IPS-18c (cell line): ENCODE results near the gene KRT84.
"Not testable (repeated sequence)": the region's sequence is repeated elsewhere in the genome, so short reads cannot be mapped to it uniquely, and the experiment has no call there.

Source experiments
- H3K4me3 ChIP-seq: 2 replicates; pipeline ENCODE4 v1.7.0; 2013; ENCODE audit warnings: low read depth, mild to moderate bottlenecking, low read length, moderate library complexity; ENCODE audit not compliant: insufficient read depth
- H3K9me3 ChIP-seq: one replicate; pipeline ENCODE4 v1.6.1; 2013; ENCODE audit warnings: mild to moderate bottlenecking, low read length, moderate library complexity; ENCODE audit not compliant: control insufficient read depth, insufficient read depth

KRT84 gene

DNA sequence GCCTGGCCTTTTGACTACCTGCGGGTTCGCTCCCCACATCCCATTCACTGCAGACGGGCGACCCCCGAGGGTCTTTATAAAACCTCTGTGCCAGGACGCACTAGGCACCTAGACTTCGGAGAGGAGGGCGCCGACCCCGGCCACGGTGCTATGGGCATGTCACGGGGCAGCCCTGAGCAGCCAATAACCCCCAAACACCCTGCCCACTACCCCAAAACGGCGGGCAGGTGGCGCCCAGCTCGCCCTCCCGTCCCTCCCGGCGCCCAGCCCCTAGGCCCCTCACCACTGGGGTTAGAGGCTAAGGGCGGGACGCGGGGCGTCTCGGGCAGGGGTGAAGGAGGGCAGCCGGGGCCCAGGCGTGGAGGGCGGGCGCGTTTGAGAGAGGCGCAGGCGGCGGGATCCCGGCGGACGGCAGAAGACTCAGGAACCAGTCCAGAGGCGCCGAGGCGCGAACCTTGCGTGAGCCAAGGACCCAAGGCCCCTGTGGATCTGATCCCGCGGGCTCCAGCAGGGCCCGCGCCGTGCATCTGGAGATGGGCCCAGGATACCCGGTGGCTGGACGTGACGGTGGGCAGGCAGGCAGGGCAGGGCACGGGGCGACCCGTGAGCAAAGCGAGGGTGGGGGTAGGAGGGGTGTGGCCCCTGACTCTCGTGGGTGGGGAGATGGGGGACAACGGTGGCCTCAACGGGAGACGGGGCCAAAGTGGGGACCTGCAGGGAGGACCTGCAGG is 29.3 kb downstream of the KRT84 start:
- no peak overlapping the region for H3K4me3 ChIP-seq

DNA sequence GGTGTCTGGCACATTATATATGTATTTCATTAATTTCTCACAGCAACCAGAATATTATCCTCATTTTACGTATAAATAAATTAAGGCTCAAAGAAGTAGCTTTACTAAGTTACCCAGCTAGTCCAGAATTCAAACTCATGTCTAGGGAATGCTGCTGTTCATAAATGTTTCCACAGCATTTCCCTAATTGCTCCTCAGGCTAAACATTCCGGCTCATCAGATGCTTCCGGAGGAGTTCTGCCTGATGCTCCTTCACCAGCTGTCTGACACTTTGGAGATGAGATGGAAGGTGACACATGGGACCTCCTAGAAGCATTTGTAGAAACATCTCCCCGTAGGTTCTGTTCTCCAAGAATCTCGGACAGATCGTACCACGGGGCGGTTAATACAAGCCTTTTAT is 30.3 kb downstream of the KRT84 start:
- H3K4me3 ChIP-seq: no peak overlapping the region
- no peaks in the 10 kb centered on the region for H3K9me3 ChIP-seq

More for the DNA sequence above, 29.3 kb downstream of the KRT84 start:
- no peaks in the 10 kb centered on the region for H3K9me3 ChIP-seq

DNA sequence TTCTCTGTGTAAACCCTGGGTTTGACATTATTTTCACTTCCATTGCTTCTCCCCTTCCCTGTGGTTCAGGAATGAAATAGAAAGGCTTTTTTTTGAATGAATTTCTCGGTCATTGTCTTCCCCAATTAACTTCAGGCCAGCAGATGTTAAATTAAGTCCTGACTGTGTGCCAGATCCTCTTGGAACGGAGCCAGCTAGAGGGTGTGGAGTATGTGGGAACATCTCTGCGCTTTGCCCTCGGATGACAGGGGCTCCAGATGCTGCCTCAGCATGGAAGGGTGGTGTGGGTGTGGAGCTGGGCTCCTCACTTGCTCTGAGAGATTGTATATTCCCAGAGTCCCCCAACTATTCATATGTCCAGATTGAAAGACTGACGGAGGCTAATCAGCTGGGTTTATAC is 31.3 kb downstream of the KRT84 start:
- Histone ChIP-seq H3K4me3 (no peak overlapping the region), H3K9me3 (no peaks in the 10 kb centered on the region)

DNA sequence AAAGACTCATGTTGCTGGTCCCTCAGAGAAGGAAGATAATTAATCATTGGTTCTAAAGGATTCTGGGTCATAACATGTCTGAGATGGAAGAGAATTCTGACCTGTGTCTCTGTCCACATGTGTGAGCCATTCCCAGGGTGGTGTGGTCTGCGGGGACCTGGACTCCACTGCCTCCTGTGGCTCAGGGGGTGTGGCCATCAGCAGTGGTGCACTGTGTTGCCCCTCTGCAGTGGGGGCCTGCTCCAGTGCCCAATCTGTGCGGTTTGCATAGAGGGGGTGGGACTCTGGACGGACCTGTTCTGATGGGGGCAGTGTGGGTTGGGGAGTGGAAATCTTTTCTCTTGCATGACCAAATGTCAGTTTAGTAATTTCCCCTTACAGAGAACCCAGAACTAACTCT is 31.7 kb downstream of the KRT84 start:
- Histone ChIP-seq H3K9me3 (no peaks in the 10 kb centered on the region), H3K4me3 (no peak overlapping the region)

DNA sequence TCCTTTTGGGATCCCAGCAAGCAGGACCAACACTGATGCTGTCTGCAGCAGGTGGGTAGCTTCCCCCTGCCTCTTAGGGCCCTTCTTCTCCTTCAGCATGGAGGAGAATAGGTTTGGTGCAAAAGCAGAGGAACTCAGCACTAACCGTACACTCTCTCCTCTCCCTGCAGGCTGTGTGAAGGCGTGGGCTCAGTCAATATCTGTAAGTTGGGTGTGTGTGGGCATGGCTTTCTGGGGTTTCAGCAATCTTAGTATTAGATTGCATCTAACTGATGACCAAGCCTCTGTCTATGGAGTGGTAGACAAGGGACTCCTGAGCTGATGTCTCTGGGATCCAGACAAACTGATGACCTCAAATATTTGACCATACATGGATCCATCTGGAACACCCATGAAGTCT is 32.5 kb downstream of the KRT84 start:
- no peak overlapping the region for H3K4me3 ChIP-seq
- H3K9me3 ChIP-seq: no peaks in the 10 kb centered on the region

DNA sequence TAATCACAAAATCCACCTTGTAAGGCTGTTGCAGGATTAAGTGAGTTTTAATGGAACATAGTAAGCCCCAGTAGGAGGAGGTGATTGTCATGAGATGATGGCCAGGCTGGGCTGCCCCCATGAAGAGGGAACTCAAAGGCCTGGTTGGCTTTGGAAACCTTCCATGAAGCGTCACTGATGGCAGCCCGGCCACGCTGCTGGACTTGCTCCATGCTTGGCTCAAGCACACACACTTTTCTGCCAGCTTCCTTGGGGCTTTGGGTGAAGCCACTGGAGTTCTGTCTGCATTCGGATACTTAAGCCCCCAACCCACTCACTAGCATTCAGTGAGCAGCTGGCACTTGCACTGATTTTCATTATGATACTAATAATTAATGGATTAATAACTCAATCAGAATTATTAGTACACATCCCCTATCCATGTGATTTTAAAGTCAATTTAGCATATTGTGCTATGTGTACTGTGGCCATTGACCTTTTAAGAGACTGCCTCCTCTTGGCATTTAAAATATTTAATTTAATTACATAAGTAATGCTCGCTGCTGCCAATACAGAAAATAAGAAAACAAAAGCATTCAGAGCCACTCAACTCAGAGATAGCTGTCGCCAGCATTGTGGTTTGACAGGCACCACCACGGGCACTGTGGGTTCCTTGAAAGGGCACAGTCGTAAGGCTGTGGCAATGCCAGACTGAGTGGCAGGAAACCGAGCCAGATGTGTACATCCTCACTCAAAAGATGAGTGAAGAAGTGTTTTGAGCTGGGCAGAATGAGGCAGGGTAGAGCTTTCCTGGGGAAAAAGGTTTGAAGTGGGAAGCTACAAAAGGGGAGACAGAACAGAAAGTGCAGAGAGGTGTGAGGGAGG is 34.0 kb downstream of the KRT84 start:
- H3K4me3 ChIP-seq: no peak overlapping the region
- no peaks in the 10 kb centered on the region for H3K9me3 ChIP-seq

DNA sequence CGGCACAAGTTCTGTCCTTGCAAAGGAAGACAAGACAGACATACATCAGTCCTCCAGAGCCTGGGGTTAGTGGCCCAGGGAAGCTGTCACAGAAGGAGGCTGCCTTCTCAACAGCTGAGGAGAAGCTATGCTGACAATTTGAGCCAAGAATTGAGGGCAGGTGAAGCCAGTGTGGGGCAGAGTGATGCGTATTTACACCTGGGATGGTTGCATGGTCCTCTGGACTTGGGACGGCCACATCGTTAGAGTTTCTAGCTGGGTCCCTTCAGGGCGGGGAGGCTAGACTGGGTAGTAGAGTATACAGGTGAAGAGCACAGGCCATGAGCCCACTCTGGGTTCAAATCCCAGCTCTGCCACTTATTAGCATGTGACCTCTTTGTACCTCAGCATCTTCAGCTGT is 34.7 kb downstream of the KRT84 start:
- no peaks in the 10 kb centered on the region for H3K9me3 ChIP-seq
- H3K4me3 ChIP-seq: no peak overlapping the region

DNA sequence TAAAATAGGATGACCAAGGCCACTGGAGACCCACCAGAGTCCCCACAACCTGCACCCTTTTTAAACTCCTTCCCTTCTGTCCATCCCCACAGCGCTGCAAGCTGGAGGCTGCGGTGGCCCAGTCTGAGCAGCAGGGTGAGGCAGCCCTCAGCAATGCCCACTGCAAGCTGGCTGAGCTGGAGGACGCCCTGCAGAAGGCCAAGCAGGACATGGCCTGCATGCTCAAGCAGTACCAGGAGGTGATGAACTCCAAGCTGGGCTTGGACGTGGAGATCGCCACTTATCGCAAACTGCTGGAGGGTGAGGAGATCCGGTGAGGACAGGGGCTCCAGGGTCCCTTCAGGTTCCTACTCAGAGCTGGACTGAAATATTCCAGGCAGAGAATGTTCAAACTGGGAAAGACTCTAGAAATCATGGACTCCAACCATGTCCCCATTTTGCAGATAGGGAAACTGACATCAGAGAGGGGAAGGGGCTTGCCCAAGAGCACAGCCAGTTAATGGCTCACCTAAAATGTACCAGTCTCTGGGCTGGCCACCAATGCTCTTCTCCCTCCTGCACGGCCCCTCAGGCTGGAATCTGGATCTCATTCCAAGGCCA is 35.3 kb downstream of the KRT84 start:
- Histone ChIP-seq H3K4me3 (no peak overlapping the region), H3K9me3 (no peaks in the 10 kb centered on the region)

DNA sequence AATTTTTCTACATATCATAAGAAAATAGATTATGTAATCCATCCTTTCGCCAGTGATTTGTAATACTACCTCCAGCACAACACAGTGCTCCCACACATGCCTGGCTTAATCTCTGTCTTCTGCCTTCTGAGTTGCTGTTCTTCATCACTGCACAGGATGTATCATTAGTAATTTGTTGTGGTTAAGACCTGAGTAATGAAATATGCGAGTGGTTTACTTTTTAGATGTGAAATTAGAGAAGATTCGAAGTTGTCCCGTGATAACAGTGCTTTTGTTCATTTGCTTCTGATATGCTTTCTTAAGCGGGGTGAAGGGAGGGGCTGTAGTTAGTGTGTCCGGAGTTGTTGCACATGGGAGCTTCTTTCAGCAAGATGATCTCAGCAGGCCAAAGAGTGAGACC is 36.3 kb downstream of the KRT84 start:
- H3K4me3 ChIP-seq: no peak overlapping the region
- H3K9me3 ChIP-seq: no peaks in the 10 kb centered on the region

DNA sequence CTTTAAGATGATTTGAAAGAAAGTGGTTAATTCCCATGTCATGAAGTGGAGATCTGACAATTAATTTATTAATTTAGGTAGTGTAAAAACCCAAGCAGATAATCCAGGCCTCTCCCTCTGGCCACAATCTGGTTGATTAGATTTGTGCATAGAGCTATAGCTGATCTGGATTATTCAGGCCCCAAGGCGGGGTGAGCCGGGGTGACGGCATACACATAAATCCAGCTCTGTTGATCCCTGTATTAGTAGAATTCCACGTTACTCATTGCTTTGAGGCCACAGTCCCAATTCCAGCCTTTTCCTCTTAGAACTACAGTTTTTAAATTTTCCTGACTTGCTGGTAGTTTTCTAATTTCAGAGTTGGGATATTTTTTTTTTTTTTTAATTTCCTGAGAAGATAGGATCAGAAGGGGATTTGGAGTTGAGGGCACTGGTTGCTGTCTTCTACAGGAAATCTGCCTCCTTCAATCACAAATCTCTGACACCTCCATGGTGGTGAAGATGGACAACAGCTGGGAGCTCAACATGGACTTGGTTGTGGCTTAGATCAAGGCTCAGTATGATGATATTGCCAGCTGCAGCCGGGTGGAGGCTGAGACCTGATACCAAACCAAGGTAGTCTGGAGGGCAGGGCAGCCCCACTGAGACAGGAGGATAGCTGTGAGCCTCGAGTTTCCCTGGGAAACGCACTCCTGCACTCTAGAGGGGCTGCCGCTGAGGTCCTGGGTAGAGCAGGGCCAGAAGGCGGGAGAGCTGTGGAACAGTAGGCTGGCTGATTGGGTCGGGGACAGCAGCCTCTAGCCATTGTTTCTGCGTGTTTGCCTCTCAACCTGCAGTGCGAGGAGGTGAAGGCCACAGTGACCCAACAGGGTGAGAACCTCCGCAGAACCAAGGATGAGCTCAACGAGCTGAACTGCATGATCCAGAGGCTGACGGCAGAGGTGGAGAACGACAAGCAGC is 37.6 kb downstream of the KRT84 start:
- Histone ChIP-seq H3K9me3 (no peaks in the 10 kb centered on the region), H3K4me3 (no peak overlapping the region)

DNA sequence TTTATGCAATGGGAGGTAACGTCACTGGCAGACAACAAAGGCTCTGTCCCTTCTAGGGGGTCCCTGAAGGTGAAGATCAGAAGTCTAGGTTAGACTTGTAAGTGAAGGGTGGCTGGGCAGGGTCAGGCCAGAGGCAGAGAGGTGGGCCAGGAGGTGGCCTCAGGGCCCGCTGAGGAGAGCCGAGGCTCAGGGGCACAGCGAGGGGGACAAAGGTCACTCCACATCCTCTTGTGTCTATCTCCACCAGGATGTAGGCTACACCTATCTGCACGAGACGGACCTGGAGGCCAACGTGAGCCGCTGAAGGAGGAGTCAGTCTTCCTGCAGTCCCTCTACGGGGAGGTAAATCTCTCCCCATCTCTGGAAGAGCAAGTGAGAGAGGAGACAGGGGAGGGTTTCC is 38.4 kb downstream of the KRT84 start:
- Histone ChIP-seq H3K4me3 (no peak overlapping the region), H3K9me3 (no peaks in the 10 kb centered on the region)

DNA sequence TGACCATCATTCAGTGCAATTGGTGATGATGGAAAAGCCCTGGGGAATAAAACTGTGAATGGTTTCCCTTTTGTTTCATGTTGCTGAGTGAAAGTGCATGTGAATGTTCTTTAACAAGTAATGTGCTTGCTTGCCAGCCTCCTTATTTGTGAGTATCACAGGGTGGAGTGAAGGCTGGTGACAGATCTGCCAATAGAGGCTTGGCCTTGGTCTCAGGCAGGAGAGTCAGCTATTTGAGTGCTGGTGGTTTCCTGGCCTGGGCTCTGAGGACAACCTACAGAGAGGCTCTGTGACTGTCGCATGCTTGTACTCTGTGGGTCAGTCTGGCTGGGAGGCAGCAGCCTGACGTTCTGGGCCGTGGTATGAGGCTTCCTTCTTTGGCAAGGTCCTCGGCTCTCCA is 38.9 kb downstream of the KRT84 start:
- Histone ChIP-seq H3K4me3 (no peak overlapping the region), H3K9me3 (no peaks in the 10 kb centered on the region)

DNA sequence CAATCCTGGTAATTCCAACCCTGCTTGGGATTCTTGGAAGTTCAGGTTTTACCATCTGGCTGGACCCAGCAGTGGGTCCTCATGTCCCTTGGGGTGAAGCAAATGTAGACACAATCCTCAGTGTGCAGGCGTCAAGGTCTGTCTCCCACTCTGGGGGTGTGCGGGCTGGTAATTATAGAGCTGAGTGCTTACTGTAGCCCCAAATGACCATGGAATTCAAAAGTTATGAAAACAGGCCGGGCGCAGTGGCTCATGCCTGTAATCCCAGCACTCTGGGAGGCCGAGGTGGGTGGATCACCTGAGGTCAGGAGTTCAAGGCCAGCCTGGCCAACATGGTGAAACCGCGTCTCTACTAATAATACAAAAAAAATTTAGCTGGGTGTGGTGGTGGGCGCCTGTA is 40.4 kb downstream of the KRT84 start:
- H3K4me3 ChIP-seq, H3K9me3 ChIP-seq: not testable (repeated sequence)

DNA sequence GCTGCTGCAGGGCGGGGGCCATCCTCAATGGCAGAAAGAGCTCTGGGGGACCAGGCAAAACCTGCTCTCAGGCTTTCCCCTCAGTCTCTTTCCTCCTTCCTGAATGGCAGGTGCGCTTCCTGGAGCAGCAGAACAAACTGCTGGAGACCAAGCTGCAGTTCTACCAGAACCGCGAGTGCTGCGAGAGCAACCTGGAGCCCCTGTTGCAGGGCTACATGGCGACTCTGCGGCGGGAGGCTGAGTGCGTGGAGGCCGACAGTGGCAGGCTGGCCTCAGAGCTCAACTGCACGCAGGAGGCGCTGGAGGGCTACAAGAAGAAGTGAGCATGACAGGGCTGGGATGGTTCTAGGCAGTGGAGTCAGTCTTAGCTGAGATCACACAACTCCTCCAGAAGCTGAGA is 41.3 kb downstream of the KRT84 start:
- no peaks in the 10 kb centered on the region for H3K9me3 ChIP-seq
- H3K4me3 ChIP-seq: no peak overlapping the region

DNA sequence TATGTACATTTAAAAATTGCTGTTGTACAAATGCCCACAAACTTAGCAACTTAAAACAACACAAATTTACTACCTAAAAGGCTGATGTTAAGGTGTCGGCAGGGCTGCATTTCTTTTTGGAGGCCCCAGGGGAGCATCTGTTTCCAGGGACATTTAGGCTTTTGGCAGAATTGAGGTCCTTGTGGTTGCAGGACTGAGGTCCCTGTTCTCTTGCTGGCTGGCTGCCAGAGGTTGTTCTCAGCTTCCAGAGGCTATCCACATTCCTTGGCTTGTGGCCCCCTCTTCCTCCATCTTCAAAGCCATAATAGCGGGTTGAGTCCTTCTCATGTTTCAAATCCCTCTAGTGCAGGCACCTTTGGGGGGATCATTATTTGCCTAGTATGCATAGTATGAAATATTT is 41.9 kb downstream of the KRT84 start:
- Histone ChIP-seq H3K9me3 (no peaks in the 10 kb centered on the region), H3K4me3 (no peak overlapping the region)

DNA sequence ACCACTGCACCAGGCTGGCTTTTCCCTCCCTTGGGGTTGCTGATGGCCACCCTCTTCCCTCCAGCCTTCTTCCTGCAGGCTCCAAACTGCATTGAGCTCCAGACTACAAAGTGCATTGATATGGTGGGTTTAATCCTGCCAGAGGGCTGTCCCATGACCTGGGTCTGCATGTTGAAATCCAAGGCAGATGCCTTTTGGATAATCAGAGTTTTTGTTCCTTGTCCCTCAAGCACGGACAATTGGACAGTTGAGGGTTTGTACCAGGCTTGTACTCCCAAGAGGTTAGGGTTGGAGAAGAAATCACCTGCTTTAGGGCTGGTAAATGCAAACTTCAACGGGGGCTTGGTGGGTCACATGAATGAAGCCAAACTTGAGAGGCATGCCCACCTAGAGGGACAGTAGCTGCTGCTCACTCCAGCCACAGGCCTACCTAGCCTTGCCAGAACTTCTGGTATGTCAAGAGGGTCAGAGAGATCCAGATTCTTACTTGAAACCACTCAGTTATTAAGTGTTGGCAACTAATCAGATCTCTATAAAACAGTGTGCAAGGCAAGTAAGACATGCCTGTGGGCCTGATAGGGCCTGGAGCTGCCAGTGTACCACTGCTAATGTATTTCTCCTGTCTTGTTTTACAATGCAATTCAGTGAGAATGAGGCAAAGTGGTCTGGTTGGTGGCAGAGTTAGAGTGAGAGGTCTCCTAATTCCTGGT is 42.5 kb downstream of the KRT84 start:
- Histone ChIP-seq H3K4me3 (no peak overlapping the region), H3K9me3 (no peaks in the 10 kb centered on the region)
